GM23248 (cell line): ENCODE measurements around the gene ALDH1L2. TPM values are rescaled to one million over a fixed set of nuclear protein-coding genes. Genes with fewer than 3 reads are reported as not detected.

Experiments
- DNase-seq: peaks from one replicate; pipeline ENCODE4 v3.0.0-alpha.2; 2015
- H2AFZ ChIP-seq: fragments of 200-600 bp; sonication (generic); 2 replicates; pipeline ENCODE4 v1.6.1; 2016; ENCODE audit warnings: antibody characterized with exemption
- H3F3A ChIP-seq: fragments of 200-600 bp; sonication (generic); 2 replicates; pipeline ENCODE4 v1.6.1; 2016; ENCODE audit warnings: mild to moderate bottlenecking, antibody characterized with exemption, mixed run types; ENCODE audit not compliant: insufficient read depth
- H3K27ac ChIP-seq: fragments of 200-600 bp; sonication (generic); 2 replicates; pipeline ENCODE4 v1.5.1; 2016; ENCODE audit warnings: mild to moderate bottlenecking
- H3K27me3 ChIP-seq: fragments of 200-600 bp; sonication (generic); replicated peaks from 2 replicates; pipeline ENCODE4 v1.6.1; 2016; ENCODE audit warnings: mild to moderate bottlenecking; ENCODE audit not compliant: insufficient read depth
- H3K36me3 ChIP-seq: fragments of 200-600 bp; sonication (generic); 2 replicates; pipeline ENCODE4 v1.6.1; 2016; ENCODE audit warnings: low read depth, mild to moderate bottlenecking
- H3K4me1 ChIP-seq: fragments of 200-600 bp; sonication (generic); 2 replicates; pipeline ENCODE4 v1.6.1; 2016; ENCODE audit warnings: mild to moderate bottlenecking; ENCODE audit not compliant: insufficient read depth
- H3K4me2 ChIP-seq: fragments of 200-600 bp; sonication (generic); one replicate; pipeline ENCODE4 v1.6.1; 2016; ENCODE audit warnings: mild to moderate bottlenecking; ENCODE audit not compliant: unreplicated experiment
- H3K4me3 ChIP-seq: fragments of 200-600 bp; sonication (generic); 2 replicates; pipeline ENCODE4 v1.5.1; 2016; ENCODE audit warnings: mild to moderate bottlenecking
- H3K79me2 ChIP-seq: fragments of 200-600 bp; sonication (generic); 2 replicates; pipeline ENCODE4 v1.6.1; 2016; ENCODE audit warnings: mild to moderate bottlenecking; ENCODE audit not compliant: insufficient read depth
- H3K9ac ChIP-seq: fragments of 200-600 bp; sonication (generic); 2 replicates; pipeline ENCODE4 v1.6.1; 2016; ENCODE audit warnings: mild to moderate bottlenecking
- H3K9me2 ChIP-seq: fragments of 200-600 bp; sonication (generic); 2 replicates; pipeline ENCODE4 v1.6.1; 2016; ENCODE audit warnings: mixed run types, mild to moderate bottlenecking, moderate library complexity; ENCODE audit not compliant: insufficient read depth
- H3K9me3 ChIP-seq: fragments of 200-600 bp; sonication (generic); one replicate; pipeline ENCODE4 v1.6.1; 2017; ENCODE audit warnings: low read depth
- H4K20me1 ChIP-seq: fragments of 200-600 bp; sonication (generic); 2 replicates; pipeline ENCODE4 v1.6.0; 2016; ENCODE audit not compliant: insufficient read depth
- EZH2 ChIP-seq: fragments of 200-600 bp; sonication (generic); IDR thresholded peaks from 2 replicates; pipeline ENCODE4 v1.6.1; 2018; ENCODE audit warnings: antibody characterized with exemption, mild to moderate bottlenecking; ENCODE audit not compliant: insufficient read depth, poor library complexity, severe bottlenecking
- EZH2phosphoT487 ChIP-seq: fragments of 200-600 bp; sonication (generic); IDR thresholded peaks from 2 replicates; pipeline ENCODE4 v1.6.1; 2018; ENCODE audit warnings: antibody characterized with exemption, moderate library complexity, mild to moderate bottlenecking, low read depth; ENCODE audit not compliant: insufficient read depth
- WGBS, 2 experiments: methylation state at CpG; one replicate each; pipeline ENCODE4 v1.1.6; 2015 to 2017; ENCODE audit warnings: low lambda C conversion rate in 2 of 2, low coverage in 1 of 2; ENCODE audit errors: missing lambda C conversion rate in 2 of 2; 5-methylcytosine and 5-hydroxymethylcytosine counted together
- in situ Hi-C: fragments of 300-500 bp; cut with MboI; formaldehyde crosslinking; loops from 2 replicates; pipeline ENCODE4 v1.15.0; 2020
- polyA plus RNA-seq: library from polyadenylated mRNA; unstranded; fragments of >200 nt; fragmentation: Nextera tagmentation; extraction: Ambion mirVana; gene quantifications from 2 replicates; pipeline ENCODE4 v1.2.1, GENCODE V29; 2016
- total RNA-seq: library from RNA; depleted of rRNA; stranded (reverse); fragments of >200 nt; shearing (Covaris generic); gene quantifications from 2 replicates; pipeline ENCODE4 v1.2.3, GENCODE V29; 2014; rRNA removed

The ALDH1L2 gene
- total RNA-seq, result 50.9 and 83.0 TPM in 2 replicates
- 62.3 and 65.0 TPM in 2 replicates for polyA plus RNA-seq

- Histone ChIP-seq H2AFZ (peak within 1 kb of the TSS; percentile 63), H3K36me3 (peaks cover 9% of the 10 kb centered on the region; the same call in 1 of the 2 replicates), H3K9ac (peak within 1 kb of the TSS; percentile 95), H4K20me1 (0 out of 2 replicates have a peak, but pooled peaks cover 5% of the 10 kb centered on the region), H3K4me1 (peaks cover 35% of the 10 kb centered on the region), H3K27ac (peak within 1 kb of the TSS; percentile 83), H3K4me2 (peak within 1 kb of the TSS; percentile 98), H3K79me2 (peaks cover 45% of the 10 kb centered on the region), H3K9me3 (no peaks in the 10 kb centered on the region), H3F3A (peaks cover 7% of the 10 kb centered on the region; the same call in 1 of the 2 replicates), H3K27me3 (no peaks in the 10 kb centered on the region), H3K4me3 (peak within 1 kb of the TSS; percentile 83), H3K9me2 (no peaks in the 10 kb centered on the region)
- 32 to 36% methylated on average over 43 to 54 of the region's 75 CpGs for WGBS, 2 experiments
- peak; percentile 97 for DNase-seq
- TF ChIP-seq EZH2phosphoT487 (no peak), EZH2 (no peak)
- in situ Hi-C loops, result no loop called here
Observed at GRCh38 chr12:105084251-105085250, at the start of gene ALDH1L2. ALDH1L2 (minus strand) TSS chr12:105084458; CDS start chr12:105084436, 22 bp downstream.

- H3K9ac ChIP-seq, result no peak overlapping the region
- no peak overlapping the region for H3K27ac ChIP-seq
- no peaks in the 10 kb centered on the region for H4K20me1 ChIP-seq
- H3K27me3 ChIP-seq, result no peaks in the 10 kb centered on the region
- H3K4me3 ChIP-seq, result no peak overlapping the region
- no peaks in the 10 kb centered on the region for H3K9me3 ChIP-seq
- H3F3A ChIP-seq, result no peaks in the 10 kb centered on the region; the same call in 1 of the 2 replicates
- no peak overlapping the region for H2AFZ ChIP-seq
- H3K79me2 ChIP-seq, result peaks cover 93% of the 10 kb centered on the region
- no peaks in the 10 kb centered on the region for H3K4me1 ChIP-seq
- DNase-seq, result no peak
- WGBS, 2 experiments, result 96% methylated on average over 2 of the region's 2 CpGs
- no peaks in the 10 kb centered on the region for H3K9me2 ChIP-seq
- H3K4me2 ChIP-seq, result no peak overlapping the region
- H3K36me3 ChIP-seq, result peaks cover 94% of the 10 kb centered on the region
- in situ Hi-C loops, result no loop called here
- TF ChIP-seq EZH2 (no peak), EZH2phosphoT487 (no peak)
Observed at GRCh38 chr12:105120551-105120950, 36.3 kb upstream of the ALDH1L2 start.

- no peak for TF ChIP-seq EZH2
- no peak for TF ChIP-seq EZH2phosphoT487
- H3F3A ChIP-seq, result peaks cover 3% of the 10 kb centered on the region; the same call in 1 of the 2 replicates
- no peak for DNase-seq
- no peak overlapping the region for H3K4me2 ChIP-seq
- no peak overlapping the region for H2AFZ ChIP-seq
- no peaks in the 10 kb centered on the region for H3K27me3 ChIP-seq
- no peaks in the 10 kb centered on the region for H3K9me3 ChIP-seq
- in situ Hi-C loops, result no loop called here
- peaks cover 97% of the 10 kb centered on the region for H3K36me3 ChIP-seq
- WGBS, 2 experiments, result 94 to 100% methylated on average over 1 of the region's 1 CpG
- H3K9me2 ChIP-seq, result no peaks in the 10 kb centered on the region
- no peak overlapping the region for H3K4me3 ChIP-seq
- H3K27ac ChIP-seq, result no peak overlapping the region
- H3K4me1 ChIP-seq, result peaks cover 14% of the 10 kb centered on the region
- 0 out of 2 replicates have a peak, but pooled peaks cover 7% of the 10 kb centered on the region for H4K20me1 ChIP-seq
- H3K79me2 ChIP-seq, result peaks cover 97% of the 10 kb centered on the region
- H3K9ac ChIP-seq, result no peak overlapping the region
Observed at GRCh38 chr12:105116969-105117368, 32.7 kb upstream of the ALDH1L2 start.

- in situ Hi-C loops, result no loop called here
- no peak overlapping the region for H3K9ac ChIP-seq
- H3K4me3 ChIP-seq, result no peak overlapping the region
- no peaks in the 10 kb centered on the region for H3K9me2 ChIP-seq
- H3K36me3 ChIP-seq, result peaks cover 64% of the 10 kb centered on the region
- no peaks in the 10 kb centered on the region for H3K27me3 ChIP-seq
- peak overlapping the region; percentile 7 for H3K4me2 ChIP-seq
- peaks cover 40% of the 10 kb centered on the region for H3K4me1 ChIP-seq
- no peak for DNase-seq
- no peak overlapping the region for H2AFZ ChIP-seq
- peaks cover 100% of the 10 kb centered on the region for H3K79me2 ChIP-seq
- 82 to 89% methylated on average over 3 of the region's 3 CpGs for WGBS, 2 experiments
- peaks cover 42% of the 10 kb centered on the region for H3F3A ChIP-seq
- TF ChIP-seq EZH2phosphoT487 (no peak), EZH2 (no peak)
- H3K27ac ChIP-seq, result no peak overlapping the region
- H3K9me3 ChIP-seq, result no peaks in the 10 kb centered on the region
- H4K20me1 ChIP-seq, result 0 out of 2 replicates have a peak, but pooled peaks cover 11% of the 10 kb centered on the region
Observed at GRCh38 chr12:105113094-105113493, 28.8 kb upstream of the ALDH1L2 start.
